Stimulated activated CD8-positive, alpha-beta memory T cell treated with anti-CD3 and anti-CD28 coated beads, Interleukin-4, amount 100 ng/mL, for 4 hours (primary cell): ENCODE results near the gene NDUFB11.

Experiments
- DNase-seq, 2 donors: peaks; one replicate each; pipeline ENCODE4 v3.0.0-alpha.2; 2020; ENCODE audit warnings: low read depth in 2 of 2, low spot score in 1 of 2

The NDUFB11 gene

DNA sequence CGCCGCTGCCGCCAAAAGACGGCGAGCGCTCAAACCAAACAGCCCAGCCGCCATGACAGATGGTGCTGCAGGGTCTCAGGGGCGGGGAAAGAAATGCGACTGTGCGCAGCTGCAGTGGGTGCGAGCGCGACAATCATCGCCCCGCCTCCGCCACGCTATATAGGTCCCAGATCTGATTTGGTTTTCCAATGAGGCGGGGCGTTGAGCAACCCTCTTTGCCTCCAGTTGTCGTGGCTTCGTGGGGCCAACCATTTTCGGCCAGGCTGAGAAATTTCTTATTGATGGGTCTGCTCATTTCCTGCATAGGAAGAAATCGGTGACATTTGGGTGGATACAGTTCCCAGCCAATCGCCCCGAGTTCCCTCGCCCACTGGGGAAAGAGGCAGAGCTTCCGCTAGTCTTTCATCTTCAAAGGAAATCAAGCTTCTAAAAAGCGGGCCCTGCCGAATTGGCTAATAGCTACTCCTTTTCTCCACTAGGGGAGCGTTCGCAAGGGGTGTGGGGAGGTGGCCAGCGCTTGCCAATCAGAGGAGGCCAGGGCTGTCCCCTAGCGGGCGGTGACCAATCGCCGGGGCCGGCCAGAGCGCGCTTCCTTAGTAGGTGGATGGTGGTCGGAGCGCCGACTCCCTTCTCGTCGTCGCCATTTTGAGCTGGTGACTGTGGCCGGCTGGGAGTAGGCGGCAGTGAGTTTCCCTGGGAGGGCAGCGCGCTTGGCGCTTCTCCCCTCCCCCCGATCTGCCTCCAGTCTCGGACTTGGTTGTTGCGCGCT, at the start of gene NDUFB11, which contains the start of gene RBM10:
Gene NDUFB11, minus strand, starts transcription at position 77 of the 769 bp plus-strand sequence. Its CDS starts 23 bp downstream, at position 54.
Gene RBM10, plus strand, starts transcription at position 596 of the 769 bp plus-strand sequence. CDS start 2,261 bp downstream, outside the sequence.
- peak; percentile 65 to 84 for DNase-seq

DNA sequence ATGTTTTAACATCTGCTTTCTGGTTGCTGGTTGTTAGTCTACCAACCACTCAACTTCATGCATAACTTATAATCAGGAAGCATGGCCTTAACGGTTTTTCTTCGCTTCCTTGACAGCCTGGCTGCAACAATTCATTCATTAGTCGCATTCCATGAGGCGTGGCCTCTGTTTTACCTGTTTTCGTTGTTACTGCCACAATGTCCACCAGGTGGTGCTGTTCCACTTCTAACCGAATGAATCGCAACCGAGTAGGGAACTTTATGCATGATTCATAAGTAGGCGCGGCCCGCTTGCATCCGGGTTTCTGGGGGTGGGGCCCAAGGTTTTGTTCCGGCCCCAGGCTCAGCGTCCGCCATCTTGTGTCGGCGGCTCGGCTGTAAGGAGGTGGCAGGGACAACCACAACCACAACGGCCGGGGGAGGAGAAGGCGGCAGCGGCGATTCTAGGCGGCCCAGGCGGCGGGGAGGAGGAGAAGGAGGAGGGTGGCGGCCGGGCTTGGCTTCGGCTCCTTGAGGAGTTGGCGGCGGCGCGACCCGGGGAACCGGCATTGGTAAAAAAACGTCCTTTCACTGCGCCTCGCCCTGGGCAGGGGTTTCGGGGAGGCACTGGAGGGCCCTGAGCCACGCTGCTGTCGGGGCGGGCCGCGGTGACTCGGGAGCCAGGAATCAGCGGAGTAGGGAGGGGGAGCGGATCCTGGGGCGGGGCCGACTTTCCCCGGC, 49.1 kb upstream of the NDUFB11 start, which contains the start of gene UBA1:
Gene UBA1, plus strand, starts transcription at position 355 of the 719 bp plus-strand sequence. CDS start 4,974 bp downstream, outside the sequence.
- DNase-seq: peak; percentile 83 to 95

DNA sequence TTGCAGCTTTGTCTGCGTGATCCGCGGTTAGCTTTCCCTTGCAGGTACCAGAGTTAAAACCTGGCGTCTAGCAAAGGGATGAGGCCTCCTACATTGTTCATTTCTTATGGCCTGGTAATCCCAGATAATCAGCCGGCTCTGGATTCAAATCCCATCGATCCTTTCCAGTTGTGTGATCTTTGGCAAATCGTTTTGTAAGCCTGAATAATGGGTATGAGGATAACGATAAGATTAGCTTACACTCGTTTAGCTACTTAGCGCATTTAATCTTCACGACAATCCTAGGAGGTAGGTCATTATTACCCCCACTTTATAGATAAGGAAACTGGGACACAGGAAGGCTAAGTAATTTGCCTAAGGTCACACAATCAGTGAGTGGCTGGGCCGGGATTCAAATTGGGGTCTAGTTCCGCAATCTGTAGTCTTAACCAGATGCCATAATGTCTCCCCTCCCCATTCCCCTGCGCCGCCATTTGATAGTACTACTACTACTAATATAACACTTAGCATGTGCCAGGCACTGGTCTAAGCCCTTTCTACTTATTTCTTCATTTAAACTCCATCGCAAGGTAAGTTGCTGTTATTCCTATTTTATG, 47.4 kb upstream of the NDUFB11 start:
- DNase-seq: no peak

DNA sequence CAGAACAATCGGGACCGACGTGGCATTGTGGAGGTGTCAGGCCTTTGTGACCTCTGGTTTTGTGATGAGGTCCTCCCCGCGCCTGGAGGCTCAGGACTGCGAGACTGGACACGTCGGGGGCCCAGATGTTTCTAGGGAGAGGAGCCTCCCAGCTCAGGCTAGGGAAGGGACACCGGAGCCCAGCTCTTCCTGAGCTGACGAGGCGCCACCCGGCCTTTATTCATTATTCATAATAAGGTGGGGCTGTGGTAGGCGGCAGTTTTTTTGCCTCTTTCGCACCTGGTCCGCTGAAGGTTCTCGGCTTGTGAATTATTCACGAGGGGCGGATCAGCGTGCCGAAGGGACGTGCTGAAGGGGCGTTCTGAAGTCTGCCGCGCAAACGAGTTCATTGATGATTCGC, 46.8 kb upstream of the NDUFB11 start:
- peak; percentile 23 to 40 for DNase-seq

DNA sequence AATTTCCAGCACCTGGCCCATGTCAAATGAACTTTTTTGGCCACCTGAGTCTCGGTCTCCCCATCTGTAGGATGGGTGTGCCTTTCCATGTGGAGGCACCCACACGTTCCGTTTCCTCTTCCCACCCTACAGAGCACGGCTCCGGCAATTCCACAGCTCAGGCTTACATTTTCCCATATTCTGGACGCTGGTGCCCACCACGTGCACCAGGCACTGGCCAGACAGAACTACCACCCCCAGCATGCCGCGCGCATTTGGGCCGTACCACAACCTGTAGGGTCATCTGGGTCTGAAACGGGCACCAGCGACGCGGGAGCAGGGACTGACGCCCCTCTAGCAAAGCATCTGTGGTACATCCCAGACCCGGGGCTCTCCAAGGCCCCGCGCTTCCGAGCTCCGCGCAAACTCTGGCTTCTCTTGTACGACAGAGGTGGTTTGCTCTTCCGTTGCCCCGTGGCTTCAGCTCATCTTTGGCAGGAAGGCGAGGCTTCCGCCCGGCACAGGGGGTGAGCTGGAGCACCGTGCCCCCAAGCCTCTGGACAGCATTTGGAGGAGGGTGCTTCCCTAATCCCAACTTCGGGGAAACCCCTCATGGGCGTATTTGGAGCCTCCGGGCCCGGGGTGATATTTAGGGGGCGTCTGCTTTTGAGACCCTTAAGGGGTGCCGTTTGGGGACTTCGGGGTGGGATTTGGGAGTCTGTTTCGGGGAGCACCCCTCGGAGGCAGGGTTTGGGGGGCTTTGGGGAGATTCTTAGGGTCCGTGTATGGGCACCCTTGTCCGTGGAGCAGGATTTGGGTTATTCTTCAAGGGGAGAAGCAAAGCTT, 46.2 kb upstream of the NDUFB11 start:
- DNase-seq: peak; percentile 44 to 71

DNA sequence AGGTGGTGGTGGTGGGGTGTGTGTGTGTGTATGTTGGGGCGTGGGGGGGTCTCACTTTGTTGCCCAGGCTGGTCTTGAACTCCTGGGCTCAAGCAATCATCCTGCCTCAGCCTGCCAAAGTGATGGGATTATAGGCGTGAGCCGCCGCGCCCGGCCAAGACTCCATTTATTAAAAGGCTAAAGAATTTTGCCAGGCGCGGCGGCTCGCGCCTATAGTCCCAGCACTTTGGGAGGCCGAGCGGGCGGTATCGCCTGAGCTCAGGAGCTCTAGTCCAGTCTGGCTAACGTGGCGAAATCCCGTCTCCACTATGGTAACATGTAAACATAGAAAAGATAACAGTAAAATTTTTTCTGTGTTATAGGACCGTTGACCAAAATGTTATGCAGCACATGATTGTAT, 45.4 kb upstream of the NDUFB11 start:
- no peak for DNase-seq

DNA sequence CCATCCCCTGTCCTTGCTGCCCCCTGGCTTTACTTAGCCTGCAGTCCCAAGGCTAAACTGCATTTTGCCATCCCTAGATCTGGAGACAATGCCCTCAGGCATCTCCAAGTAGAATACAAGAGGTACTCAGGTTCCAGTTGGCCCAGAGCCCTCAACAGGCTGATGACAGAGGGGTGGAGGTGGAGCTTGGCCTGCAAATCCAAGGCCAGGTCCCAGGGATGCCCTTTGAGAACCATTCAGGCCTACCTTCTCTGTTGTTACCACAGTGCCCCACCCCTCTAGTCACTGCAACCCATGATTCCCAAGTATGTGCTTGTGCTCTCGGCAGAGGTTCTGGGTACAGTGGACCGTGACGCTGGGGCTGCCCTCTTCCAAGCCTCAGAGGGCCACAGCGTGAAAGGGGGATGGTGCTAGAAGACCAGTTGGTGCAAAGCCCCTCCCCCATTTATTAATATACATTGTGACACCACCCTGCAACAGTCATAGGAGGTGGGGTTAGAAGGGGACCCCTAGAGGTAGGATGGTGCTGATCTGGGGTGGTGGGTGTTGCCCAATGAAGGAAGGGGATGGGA, 42.7 kb upstream of the NDUFB11 start:
- no peak for DNase-seq

DNA sequence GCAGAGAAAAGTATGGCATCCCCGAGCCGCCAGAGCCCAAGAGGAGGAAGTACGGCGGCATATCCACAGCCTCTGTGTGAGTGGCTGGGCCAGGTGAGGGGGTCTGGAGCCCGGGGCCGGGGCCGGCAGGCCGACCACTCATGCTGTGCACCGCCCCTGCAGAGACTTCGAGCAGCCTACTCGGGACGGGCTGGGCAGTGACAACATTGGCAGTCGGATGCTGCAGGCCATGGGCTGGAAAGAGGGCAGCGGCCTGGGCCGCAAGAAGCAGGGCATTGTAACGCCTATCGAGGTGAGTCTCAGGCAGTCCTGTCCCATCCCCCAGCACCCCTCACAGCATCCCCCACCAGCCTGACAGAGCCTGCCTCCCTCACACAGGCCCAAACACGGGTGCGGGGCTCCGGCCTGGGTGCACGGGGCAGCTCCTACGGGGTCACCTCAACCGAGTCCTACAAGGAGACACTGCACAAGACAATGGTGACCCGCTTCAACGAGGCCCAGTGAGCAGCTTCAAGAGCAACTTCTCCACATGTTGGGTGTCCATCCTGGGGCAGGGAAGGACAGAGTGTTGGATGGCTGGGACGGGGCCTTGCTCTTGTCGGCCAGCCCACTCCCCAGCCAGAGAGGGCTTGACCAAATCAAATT, 41.7 kb upstream of the NDUFB11 start:
- DNase-seq: no peak

DNA sequence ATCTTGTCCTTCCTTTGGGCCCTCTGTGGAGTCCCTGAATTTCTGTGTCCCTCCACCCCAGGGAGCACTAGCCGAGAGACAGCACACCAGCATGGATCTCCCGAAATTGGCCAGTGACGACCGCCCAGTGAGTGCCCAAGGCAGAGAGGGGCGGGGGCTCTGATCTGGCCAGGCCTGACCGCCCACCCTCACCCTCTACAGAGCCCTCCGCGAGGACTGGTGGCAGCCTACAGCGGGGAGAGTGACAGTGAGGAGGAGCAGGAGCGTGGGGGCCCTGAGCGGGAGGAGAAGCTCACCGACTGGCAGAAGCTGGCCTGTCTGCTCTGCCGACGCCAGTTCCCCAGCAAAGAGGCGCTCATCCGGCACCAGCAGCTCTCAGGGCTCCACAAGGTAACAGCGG, 40.7 kb upstream of the NDUFB11 start:
- no peak for DNase-seq

DNA sequence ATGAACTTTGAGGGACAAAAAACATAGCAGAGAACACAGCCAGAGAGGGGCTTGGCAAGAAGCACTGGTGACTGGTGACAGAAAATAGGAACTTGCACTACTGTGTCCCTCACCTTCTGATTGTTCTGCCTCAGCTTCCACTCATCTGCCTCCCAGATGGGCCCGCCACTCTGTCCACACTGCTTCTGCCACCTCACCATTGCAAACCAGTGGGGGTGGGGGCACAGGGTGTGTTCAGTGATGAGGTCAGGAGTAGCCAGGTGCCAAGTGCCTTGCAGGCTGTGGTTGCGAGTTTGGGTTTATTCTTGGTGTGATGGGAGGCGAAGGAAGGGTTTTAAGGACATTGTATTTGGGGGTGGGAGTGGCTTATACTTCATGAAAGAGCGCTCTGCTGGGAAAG, 40.0 kb upstream of the NDUFB11 start:
- no peak for DNase-seq

DNA sequence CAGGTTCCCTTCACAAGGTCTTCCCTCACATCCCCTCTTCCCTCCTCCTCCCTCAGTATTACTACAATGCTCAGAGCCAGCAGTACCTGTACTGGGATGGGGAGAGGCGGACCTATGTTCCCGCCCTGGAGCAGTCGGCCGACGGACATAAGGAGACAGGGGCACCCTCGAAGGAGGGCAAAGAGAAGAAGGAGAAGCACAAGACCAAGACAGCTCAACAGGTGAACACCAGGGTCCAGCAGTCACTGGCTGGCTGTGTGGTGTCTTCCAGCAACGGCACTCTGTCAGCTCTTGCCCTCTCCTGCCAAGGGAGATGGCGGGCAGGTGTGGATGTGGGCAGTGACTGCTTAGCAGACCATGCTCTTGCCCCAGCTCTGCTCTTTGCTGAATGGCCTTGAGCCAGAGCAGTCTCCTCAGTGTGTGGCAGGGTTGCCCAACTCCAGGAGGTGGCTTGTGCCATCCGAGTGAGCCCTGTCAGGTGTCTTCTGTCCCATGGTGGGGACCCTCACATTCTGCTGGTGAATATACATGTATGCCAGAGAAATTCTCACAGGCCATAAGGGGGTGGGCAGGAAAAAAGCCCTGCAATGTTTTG, 37.7 kb upstream of the NDUFB11 start:
- no peak for DNase-seq

DNA sequence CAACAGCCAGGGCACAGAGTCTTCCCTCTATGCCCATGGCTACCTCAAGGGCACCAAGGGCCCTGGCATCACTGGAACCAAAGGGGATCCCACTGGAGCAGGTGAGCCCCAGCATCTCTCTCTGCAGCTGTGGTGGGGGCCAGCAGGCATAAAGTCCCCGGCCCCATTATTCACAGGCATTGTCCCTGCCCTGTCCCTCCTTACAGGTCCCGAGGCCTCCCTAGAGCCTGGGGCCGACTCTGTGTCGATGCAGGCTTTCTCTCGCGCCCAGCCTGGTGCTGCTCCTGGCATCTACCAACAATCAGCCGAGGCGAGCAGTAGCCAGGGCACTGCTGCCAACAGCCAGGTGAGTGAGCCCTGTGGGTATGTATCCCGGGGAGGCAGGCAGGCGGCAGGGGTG, 36.8 kb upstream of the NDUFB11 start:
- no peak for DNase-seq

DNA sequence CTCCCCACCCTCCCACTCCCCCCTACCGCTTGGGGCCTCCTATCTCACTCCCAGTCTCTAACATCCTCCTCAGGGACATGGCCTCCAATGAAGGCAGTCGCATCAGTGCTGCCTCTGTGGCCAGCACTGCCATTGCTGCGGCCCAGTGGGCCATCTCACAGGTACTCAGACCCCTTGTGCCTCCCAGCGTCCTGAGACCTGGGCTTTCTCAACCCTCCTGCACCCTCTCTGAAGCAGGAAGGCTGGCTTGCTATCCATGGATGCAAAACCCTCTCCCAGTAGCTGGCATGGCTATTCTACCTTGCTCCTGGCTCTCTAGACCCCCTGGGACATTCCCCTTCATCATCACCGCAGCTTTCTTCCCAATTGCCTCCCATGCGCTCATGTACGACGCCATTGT, 35.8 kb upstream of the NDUFB11 start:
- DNase-seq: no peak

DNA sequence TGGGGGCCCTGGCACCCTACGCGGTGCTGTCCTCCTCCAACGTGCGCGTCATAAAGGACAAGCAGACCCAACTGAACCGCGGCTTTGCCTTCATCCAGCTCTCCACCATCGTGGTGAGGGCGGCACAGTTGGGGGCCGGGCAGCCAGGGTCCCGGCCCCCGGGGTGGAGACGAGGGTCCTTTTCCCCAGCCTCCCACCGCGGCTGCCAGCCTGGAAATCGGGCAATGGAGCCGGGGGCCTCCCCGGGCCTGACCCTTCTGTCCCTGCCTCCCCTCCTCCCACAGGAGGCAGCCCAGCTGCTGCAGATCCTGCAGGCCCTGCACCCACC, 35.4 kb upstream of the NDUFB11 start:
- no peak for DNase-seq

DNA sequence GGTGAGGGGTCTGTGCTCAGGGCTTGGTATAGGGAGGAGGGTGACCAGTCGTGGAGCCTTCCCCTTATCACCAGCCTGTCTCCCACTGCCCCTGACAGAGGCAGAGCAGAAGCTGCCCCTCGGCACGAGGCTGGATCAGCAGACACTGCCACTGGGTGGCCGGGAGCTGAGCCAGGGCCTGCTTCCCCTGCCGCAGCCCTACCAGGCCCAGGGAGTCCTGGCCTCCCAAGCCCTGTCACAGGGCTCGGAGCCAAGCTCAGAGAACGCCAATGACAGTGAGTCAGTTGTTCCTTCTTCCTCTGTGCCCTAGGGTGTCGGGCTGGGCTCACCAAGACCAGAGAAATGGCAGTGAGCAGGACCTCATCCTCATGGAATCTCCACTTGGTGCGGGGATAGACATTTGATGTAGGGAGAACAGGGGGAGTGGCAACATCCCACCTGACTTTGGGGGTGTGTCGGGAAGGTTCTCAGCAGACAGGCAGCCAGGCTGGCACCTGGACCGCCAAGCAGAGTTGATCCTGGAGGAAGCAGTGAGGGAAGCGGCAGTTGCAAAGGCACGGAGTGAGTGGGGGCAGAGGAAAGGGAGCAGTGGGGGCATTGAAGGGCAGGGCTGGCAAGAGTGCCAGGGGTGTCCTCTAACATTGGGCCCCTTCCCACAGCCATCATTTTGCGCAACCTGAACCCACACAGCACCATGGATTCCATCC, 34.9 kb upstream of the NDUFB11 start:
- no peak for DNase-seq

DNA sequence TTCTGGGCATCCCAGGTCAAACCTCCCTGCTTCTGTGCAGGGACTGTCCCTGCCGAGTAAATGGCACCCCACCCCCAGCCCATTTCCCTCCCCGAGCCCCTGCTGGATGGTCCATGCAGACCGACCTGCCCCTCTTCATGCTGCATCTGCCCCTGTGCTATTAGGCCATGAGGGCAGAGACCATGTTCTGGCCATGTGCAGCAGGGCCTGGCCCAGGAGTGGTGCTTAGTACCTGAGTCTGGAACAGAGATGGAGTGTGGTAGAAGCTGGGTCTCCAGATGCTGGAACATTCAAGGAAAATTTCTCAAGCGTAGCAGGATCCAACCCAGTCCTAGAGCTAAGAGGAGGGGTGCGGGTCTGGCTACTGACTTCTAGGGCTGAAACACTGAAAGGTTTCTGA, 33.8 kb upstream of the NDUFB11 start:
- DNase-seq: no peak

DNA sequence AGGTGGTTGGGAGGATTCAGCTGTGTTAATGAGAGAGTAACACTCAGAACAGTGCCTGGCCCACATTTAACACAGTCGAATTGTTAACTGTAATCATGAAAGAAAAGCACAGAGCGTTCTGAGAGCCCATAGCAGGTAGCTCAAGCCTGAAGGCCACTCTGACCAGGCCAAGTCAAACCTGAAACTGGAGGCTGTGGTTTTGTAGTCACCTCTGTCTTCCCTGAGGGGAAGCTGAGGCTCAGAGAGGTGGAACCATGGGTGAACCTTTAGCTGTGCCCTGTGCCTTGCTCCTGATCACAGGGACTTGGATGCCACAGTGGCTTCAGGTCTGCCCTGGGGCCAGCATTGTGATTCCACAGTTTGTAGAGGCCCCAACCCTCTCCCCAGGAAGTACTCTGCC, 32.6 kb upstream of the NDUFB11 start:
- no peak for DNase-seq

DNA sequence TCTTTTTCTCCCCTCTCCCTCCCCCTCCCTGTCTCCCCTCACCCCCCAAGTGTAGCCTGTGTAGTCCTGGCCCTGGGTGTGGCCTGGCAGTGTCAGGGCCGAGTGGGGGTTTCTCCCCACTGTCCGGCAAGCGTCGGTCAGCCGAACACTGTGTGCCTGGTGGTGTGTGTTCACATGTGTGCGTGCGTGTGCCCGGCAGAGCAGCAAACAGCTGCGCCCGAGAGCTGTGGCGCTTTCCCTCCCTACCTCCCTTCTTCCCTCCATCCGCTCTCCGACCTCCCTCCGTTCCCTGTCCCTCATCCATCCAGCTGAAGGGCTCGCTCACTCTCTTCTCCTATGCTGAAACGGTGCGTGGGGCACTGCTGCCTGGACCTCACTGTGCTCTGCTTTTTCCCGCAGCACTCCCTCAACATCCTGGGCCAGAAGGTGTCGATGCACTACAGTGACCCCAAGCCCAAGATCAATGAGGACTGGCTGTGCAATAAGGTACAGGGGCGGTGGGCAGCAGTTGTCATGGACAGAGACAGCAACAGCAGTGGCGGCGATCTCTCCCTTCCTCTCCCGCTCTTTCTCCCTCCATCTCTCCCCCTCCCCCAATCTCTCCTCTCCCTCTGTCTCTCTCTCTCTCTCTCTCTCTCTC, 31.7 kb upstream of the NDUFB11 start:
- DNase-seq: no peak

DNA sequence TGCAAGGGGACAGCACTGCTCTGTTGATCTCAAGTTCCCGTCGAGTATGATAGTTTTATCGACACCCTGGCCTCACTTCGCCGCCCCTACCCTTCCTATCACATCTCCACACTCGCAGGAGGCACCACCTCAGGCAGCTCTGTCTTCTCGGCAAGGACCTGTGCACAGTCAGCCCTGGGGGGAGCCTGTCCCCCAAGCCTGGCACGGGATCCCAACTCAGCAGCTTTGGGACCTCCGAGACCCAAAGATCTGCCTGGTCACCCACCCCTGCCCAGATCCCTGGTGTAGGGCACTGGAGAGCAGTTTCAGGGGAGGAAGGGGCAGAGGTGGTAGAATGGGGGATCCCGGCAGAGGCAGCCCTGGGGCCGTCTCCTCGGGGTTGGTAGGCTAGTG, 31.1 kb upstream of the NDUFB11 start:
- DNase-seq: no peak
